Erythroblast (primary cell): Measurements from ENCODE around the gene MSH3.

Experiments
- GATA1 ChIP-seq: IDR thresholded peaks from 2 replicates; pipeline ENCODE4 v1.6.1; 2011; ENCODE audit warnings: low read depth, mild to moderate bottlenecking, control low read depth, low read length, moderate library complexity
- POLR2A ChIP-seq: IDR thresholded peaks from 2 replicates; pipeline ENCODE4 v1.6.1; 2011; ENCODE audit warnings: mild to moderate bottlenecking, low read length

DNA sequence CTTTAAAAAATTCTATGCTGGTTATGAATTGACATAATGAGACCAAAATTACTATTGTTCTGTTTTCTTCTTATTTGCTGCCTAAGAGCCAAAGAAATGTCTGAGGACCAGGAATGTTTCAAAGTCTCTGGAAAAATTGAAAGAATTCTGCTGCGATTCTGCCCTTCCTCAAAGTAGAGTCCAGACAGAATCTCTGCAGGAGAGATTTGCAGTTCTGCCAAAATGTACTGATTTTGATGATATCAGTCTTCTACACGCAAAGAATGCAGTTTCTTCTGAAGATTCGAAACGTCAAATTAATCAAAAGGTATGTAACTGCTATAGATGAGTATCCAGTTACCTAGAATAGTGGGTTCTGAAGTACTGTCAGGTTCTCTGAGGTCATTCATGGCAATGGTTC is 10.6 kb downstream of the MSH3 start:
- no peak for TF ChIP-seq POLR2A
- TF ChIP-seq GATA1 = no peak
